Endothelial cell of umbilical vein (primary cell): ENCODE data around the gene ALDH3B2. TPM values are rescaled to one million over a fixed set of nuclear protein-coding genes. Genes with fewer than 3 reads are reported as not detected.

Experiments
- BruUV-seq: library from RNA; stranded (reverse); fragments of 400-500 nt; replicated peaks from 2 replicates; lab custom pipeline; 2021; lab: Mats Ljungman, UMichigan
- CTCF ChIA-PET: fragments of 300-600, 350-600 bp; sonication (Branson Sonifier 250); formaldehyde crosslinking; loops from one replicate; lab custom pipeline; 2021; ENCODE audit warnings: antibody characterized with exemption, inconsistent platforms; lab: Charles Lee
- POLR2A ChIA-PET: fragments of 300-600, 350-600 bp; sonication (Branson Sonifier 250); formaldehyde crosslinking; loops from one replicate; lab custom pipeline; 2021; ENCODE audit warnings: antibody characterized with exemption, inconsistent platforms; lab: Charles Lee
- DNase-seq: peaks from one replicate; pipeline ENCODE4 v3.0.0-alpha.2; 2011; ENCODE audit warnings: low read depth, low spot score
- FAIRE-seq: peaks from 2 replicates; lab custom pipeline; 2011; peaks lifted over from hg19 to GRCh38; lab: Jason Lieb, UNC
- H2AFZ ChIP-seq: 2 replicates; pipeline ENCODE4 v1.6.0; 2012; ENCODE audit warnings: low read depth, low read length, control low read depth, inconsistent platforms
- H3K27ac ChIP-seq: 2 replicates; pipeline ENCODE4 v1.5.1; 2011; ENCODE audit warnings: low read depth, mild to moderate bottlenecking, control low read depth, low read length, moderate library complexity; ENCODE audit not compliant: insufficient read depth
- H3K27me3 ChIP-seq, 2 experiments: 2 replicates each; pipeline versions ENCODE4 v1.6.0 to v1.6.1; 2011; ENCODE audit warnings: low read length in 2 of 2, mixed read lengths in 1 of 2; ENCODE audit not compliant: control insufficient read depth in 2 of 2, insufficient read depth in 2 of 2
- H3K36me3 ChIP-seq, 2 experiments: 2 replicates in 1 of 2; 3 replicates in 1 of 2; pipeline ENCODE4 v1.5.1; 2011; ENCODE audit warnings: low read length in 2 of 2, mild to moderate bottlenecking in 1 of 2, moderate library complexity in 1 of 2; ENCODE audit not compliant: control insufficient read depth in 2 of 2, insufficient read depth in 2 of 2; ENCODE audit errors: extremely low read depth in 1 of 2
- H3K4me1 ChIP-seq: 3 replicates; pipeline ENCODE4 v1.5.1; 2011; ENCODE audit warnings: mild to moderate bottlenecking, low read length; ENCODE audit not compliant: control insufficient read depth, insufficient read depth; ENCODE audit errors: extremely low read depth
- H3K4me2 ChIP-seq: 2 replicates; pipeline ENCODE4 v1.6.1; 2011; ENCODE audit warnings: low read length, control low read depth, mixed read lengths; ENCODE audit not compliant: insufficient read depth
- H3K4me3 ChIP-seq, 3 experiments: fragments of 200-600 bp in 1 of 3; sonication (generic), shearing (Covaris generic) in 1 of 3; replicated peaks in 1 of 3; 2 replicates each; pipeline ENCODE4 v1.5.1; 2011 to 2016; ENCODE audit warnings: control low read depth in 3 of 3, low read length in 3 of 3, mild to moderate bottlenecking in 2 of 3, inconsistent platforms in 1 of 3, low read depth in 1 of 3, moderate library complexity in 1 of 3; ENCODE audit not compliant: insufficient read depth in 1 of 3
- H3K79me2 ChIP-seq: 2 replicates; pipeline ENCODE4 v1.6.0; 2012; ENCODE audit warnings: low read length, inconsistent platforms; ENCODE audit not compliant: control insufficient read depth, insufficient read depth
- H3K9ac ChIP-seq: replicated peaks from 2 replicates; pipeline ENCODE3; 2011; ENCODE audit warnings: low read length, control low read depth; ENCODE audit not compliant: insufficient read depth; ENCODE audit errors: extremely low read depth
- H3K9me1 ChIP-seq: replicated peaks from 3 replicates; pipeline ENCODE4 v1.6.0; 2011; ENCODE audit warnings: mild to moderate bottlenecking, low read length; ENCODE audit not compliant: control insufficient read depth, insufficient read depth; ENCODE audit errors: extremely low read depth
- H3K9me3 ChIP-seq: replicated peaks from 2 replicates; pipeline ENCODE4 v1.5.1; 2012; ENCODE audit warnings: low read length, inconsistent platforms; ENCODE audit not compliant: control insufficient read depth, insufficient read depth
- H4K20me1 ChIP-seq: replicated peaks from 2 replicates; pipeline ENCODE3; 2011; ENCODE audit warnings: mild to moderate bottlenecking, low read length; ENCODE audit not compliant: control insufficient read depth, insufficient read depth; ENCODE audit errors: extremely low read depth
- CTCF ChIP-seq, 2 donors: IDR thresholded peaks; 1 replicate in 1 of 2; 2 replicates in 1 of 2; pipeline ENCODE4 v1.5.1; 2011; ENCODE audit warnings: low read length in 2 of 2, mild to moderate bottlenecking in 2 of 2, moderate library complexity in 2 of 2, control low read depth in 1 of 2, inconsistent platforms in 1 of 2, low read depth in 1 of 2; ENCODE audit not compliant: insufficient read depth in 1 of 2; ENCODE audit errors: extremely low read depth in 1 of 2
- EZH2 ChIP-seq: IDR thresholded peaks from 2 replicates; pipeline ENCODE4 v1.6.1; 2012; ENCODE audit warnings: borderline replicate concordance, low read depth, mild to moderate bottlenecking, moderate library complexity, low read length, inconsistent platforms; ENCODE audit not compliant: severe bottlenecking
- FOS ChIP-seq: IDR thresholded peaks from 2 replicates; pipeline ENCODE4 v1.6.1; 2011; ENCODE audit warnings: mild to moderate bottlenecking, low read length, moderate library complexity, borderline replicate concordance; ENCODE audit not compliant: insufficient read depth
- GATA2 ChIP-seq: IDR thresholded peaks from 2 replicates; pipeline ENCODE4 v1.7.0; 2011; ENCODE audit warnings: low read depth, mild to moderate bottlenecking, moderate library complexity, mixed read lengths, low read length; ENCODE audit not compliant: insufficient read length, insufficient read depth
- JUN ChIP-seq: IDR thresholded peaks from 2 replicates; pipeline ENCODE4 v1.6.1; 2011; ENCODE audit warnings: borderline replicate concordance, low read depth; ENCODE audit not compliant: insufficient read length, insufficient read depth
- MAX ChIP-seq: IDR thresholded peaks from 2 replicates; pipeline ENCODE4 v1.6.1; 2011; ENCODE audit not compliant: insufficient read depth, insufficient read length
- MYC ChIP-seq: IDR thresholded peaks from one replicate; pipeline ENCODE4 v1.6.1; 2011; ENCODE audit warnings: mild to moderate bottlenecking, low read depth, low read length
- POLR2A ChIP-seq: IDR thresholded peaks from 2 replicates; pipeline ENCODE4 v1.6.1; 2012; ENCODE audit warnings: low read depth, mild to moderate bottlenecking, control low read depth, low read length
- POLR2AphosphoS5 ChIP-seq: IDR thresholded peaks from 2 replicates; pipeline ENCODE4 v1.6.1; 2012; ENCODE audit warnings: low read depth, mild to moderate bottlenecking, control low read depth, low read length, moderate library complexity; ENCODE audit not compliant: insufficient read depth
- dilution Hi-C: fragments of 300-500 bp; cut with MboI; formaldehyde crosslinking; loops from one replicate; pipeline ENCODE4 v1.15.0; 2019; ENCODE audit warnings: low sequenced_read_pairs; ENCODE audit not compliant: extremely low pct_ligation_motif_present
- intact Hi-C: fragments of 100-400 bp; cut with micrococcal nuclease; formaldehyde crosslinking; loops from one replicate; pipeline ENCODE4 v1.10.0; 2022
- polyA plus RNA-seq, 4 experiments: library from polyadenylated mRNA; depleted of rRNA in 3 of 4; stranded (reverse) in 3 of 4; unstranded in 1 of 4; fragments of >200 nt; gene quantifications; 2 replicates each; pipeline versions ENCODE4 v1.2.1 to v1.2.3, GENCODE V29; 2011 to 2012; ENCODE audit warnings: missing spikeins in 1 of 4
- total RNA-seq: library from RNA; stranded (reverse); gene quantifications from 2 replicates; pipeline ENCODE4 v1.2.3, GENCODE V29; 2021

ALDH3B2 gene
- total and polyA plus RNA-seq, 2 donors (not counting 3 experiments of a cell fraction or from before 2014, with no cell fraction given) = not detected

GRCh38 chr11:67700141-67700540 is 25.7 kb upstream of the ALDH3B2 start:
- FAIRE-seq = no peak

More at GRCh38 chr11:67700141-67700540, 25.7 kb upstream of the ALDH3B2 start:
- H3K4me2 ChIP-seq = no peak overlapping the region
- dilution Hi-C loops = no loop called here
- DNase-seq = no peak
- CTCF ChIA-PET = no interaction called here
- H3K4me3 ChIP-seq = no peak overlapping the region
- H3K9ac ChIP-seq = no peak overlapping the region
- H3K36me3 ChIP-seq = no peaks in the 10 kb centered on the region
- no peak overlapping the region for H2AFZ ChIP-seq
- TF ChIP-seq MYC (no peak), MAX (no peak), CTCF (IDR thresholded peaks at IDR 0.05; ENCODE audit: extremely low read depth in 1 of 2, insufficient read depth in 1 of 2, low read depth in 1 of 2, low read length in 2 of 2) (no peak), POLR2AphosphoS5 (no peak), POLR2A (no peak), GATA2 (no peak), EZH2 (no peak), JUN (no peak), FOS (no peak)
- H4K20me1 ChIP-seq = no peaks in the 10 kb centered on the region
- H3K9me1 ChIP-seq = no peaks in the 10 kb centered on the region
- no peak overlapping the region for H3K27ac ChIP-seq
- no peaks in the 10 kb centered on the region for H3K9me3 ChIP-seq
- H3K27me3 ChIP-seq = peaks cover 0 to 2% of the 10 kb centered on the region in 2 experiments
- H3K4me1 ChIP-seq = no peaks in the 10 kb centered on the region
- intact Hi-C loops = no loop called here
- no TSS peak for BruUV-seq
- POLR2A ChIA-PET = no interaction called here
- no peaks in the 10 kb centered on the region for H3K79me2 ChIP-seq
